Stimulated activated naive CD4-positive, alpha-beta T cell treated with Interleukin-2 at 50 U/mL for 16 hours (primary cell): ENCODE data around the gene ZNF202.

Experiments used
- DNase-seq: peaks from one replicate; lab custom pipeline; 2025; lab: John Stamatoyannopoulos, UW

The ZNF202 gene

DNA sequence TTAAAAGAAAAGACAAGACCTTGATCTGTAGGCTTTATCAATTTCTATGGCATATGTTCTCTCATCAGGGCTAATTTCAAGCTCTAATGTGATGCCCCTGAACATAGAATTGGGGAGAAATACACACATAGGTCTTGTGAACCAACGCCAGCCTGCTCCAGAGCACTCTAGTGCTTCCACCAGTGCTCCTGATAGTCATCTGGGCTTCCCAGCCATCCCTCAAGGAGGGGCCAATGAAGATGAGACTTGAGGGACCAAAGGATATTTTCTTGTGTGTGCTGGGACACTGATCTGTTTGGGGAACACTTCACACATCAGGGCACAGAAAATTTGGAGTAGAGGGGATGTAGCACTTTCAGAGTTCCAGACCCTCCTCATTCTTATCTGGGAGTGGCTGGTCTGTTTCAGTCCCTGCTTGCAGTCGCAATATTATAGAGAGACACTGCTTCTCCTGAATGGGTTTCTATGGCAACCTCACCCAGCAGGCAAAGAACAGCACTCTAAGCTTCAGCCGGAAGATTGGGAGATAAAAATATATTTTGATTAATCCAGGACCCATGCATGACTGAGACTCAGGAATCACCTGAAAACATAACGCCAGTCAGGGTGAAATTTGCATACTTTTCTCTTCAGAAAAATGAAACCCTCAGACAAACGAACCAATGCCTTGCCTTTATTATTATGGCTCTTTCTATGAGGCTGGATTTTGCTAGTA is 58.6 kb downstream of the ZNF202 start:
- no peak for DNase-seq

DNA sequence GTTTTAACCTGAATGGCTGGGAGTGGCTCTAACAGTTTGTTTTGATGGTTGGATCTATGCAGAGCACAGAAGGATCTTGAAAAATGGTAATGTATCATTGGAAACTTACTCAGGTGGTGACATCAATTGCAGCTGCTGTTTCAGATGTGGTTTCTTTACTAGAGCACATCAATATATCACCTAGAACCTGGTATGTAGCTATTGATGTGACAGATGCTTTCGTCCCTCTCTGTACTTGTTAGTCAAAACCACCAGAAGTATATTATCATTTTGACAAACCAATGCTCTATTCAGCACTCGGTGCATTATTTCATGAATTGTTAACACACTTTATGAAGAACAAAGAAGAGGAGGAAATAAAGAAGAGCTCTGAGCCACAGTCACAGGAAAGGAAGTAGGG is 60.4 kb downstream of the ZNF202 start:
- DNase-seq = no peak

DNA sequence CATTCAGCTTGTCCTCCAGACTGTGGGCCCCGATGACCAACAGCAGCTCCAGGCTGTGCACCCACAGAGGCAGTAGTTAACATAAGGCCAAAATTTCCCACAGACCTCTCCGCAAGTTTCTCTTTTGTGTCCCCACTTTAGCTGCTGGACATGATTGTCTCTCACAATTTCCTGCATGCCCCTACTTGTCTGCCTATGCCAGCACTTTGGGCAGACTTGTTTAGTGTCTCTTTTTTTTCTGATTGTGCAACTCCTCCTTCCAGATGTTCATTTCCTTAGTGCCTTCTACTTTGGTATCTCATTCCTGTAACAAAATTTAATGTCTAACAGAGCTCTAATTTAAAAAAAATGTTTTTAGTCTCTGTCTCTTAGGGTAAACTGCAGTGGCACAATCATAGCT is 63.2 kb downstream of the ZNF202 start:
- DNase-seq = no peak

DNA sequence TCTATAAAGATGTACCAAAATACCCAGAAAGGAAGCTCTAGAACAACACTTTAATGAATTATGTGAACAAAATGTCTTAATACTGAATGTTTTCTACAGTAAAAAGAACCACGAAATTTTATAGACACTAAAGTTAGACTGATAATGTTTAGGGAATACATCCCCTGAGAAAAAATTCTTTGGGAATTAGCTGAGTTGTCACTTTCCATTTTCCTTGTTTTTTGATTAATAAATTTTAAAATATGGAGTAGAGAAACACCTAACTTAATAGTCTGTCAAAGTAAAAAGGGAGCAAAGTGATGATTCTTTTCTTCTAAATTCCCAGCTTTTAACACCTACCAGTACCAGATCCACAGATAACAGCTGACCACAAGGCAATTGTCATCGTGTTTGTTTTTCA is 64.0 kb downstream of the ZNF202 start:
- DNase-seq = no peak

DNA sequence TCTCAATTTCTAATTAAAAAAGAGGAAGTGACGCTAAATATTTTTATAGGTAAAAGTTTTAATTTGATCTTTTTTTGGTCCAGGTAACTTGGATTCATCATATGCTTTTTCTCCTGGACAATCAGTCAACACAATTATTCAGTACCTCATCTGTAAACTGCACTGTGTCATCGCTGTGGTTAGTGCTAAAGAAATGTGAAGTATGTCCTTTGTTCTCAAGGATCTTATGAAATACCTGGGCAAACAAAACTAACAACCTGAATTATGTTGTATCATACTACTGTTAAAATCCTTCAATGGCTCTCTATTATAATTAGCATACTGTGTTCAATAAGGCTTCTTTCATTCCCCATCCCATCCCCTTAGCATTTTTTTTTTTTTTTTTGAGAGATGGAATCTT is 67.2 kb downstream of the ZNF202 start:
- DNase-seq = no peak
